GM12878 (cell line): ENCODE data around the gene CHD5. TPM values are rescaled to one million over a fixed set of nuclear protein-coding genes. Genes with fewer than 3 reads are reported as not detected.

Source experiments
- ATAC-seq: fragments of 200-7000 bp; cut with Tn5 transposase; 3 replicates; pipeline ENCODE4 v1.9.1; 2020; ENCODE audit warnings: mild to moderate bottlenecking, moderate library complexity
- BruUV-seq: library from RNA; stranded (reverse); fragments of 400-500 nt; replicated peaks from 2 replicates; lab custom pipeline; 2021; lab: Mats Ljungman, UMichigan
- CTCF ChIA-PET: fragments of 300-600 bp; sonication (Branson Sonifier 250); formaldehyde crosslinking; extraction: SDS; loops from one replicate; lab custom pipeline; 2021; ENCODE audit warnings: inconsistent platforms; lab: Yijun Ruan, JAX
- POLR2A ChIA-PET: fragments of 350-600 bp; formaldehyde crosslinking; extraction: SDS; loops from one replicate; lab custom pipeline; 2021; ENCODE audit warnings: inconsistent platforms; lab: Charles Lee
- RAD21 ChIA-PET: fragments of 300-600 bp; sonication (Branson Sonifier 250); formaldehyde crosslinking; loops from one replicate; lab custom pipeline; 2023; ENCODE audit warnings: antibody characterized with exemption; ENCODE audit not compliant: unreplicated experiment; lab: Charles Lee
- SMC1A ChIA-PET: fragments of 300-600 bp; sonication (Branson Sonifier 250); formaldehyde crosslinking; loops from one replicate; lab custom pipeline; 2023; ENCODE audit not compliant: unreplicated experiment, uncharacterized antibody; lab: Charles Lee
- DNase-seq: peaks from one replicate; pipeline ENCODE4 v3.0.0-alpha.2; 2011; ENCODE audit warnings: low read depth, low spot score
- FAIRE-seq: peaks from 3 replicates; lab custom pipeline; 2011; peaks lifted over from hg19 to GRCh38; lab: Jason Lieb, UNC
- H2AFZ ChIP-seq: 2 replicates; pipeline ENCODE4 v1.6.0; 2011; ENCODE audit warnings: low read depth, low read length, control low read depth; ENCODE audit not compliant: control insufficient read depth
- H3K27ac ChIP-seq: 2 replicates; pipeline ENCODE4 v1.5.1; 2011; ENCODE audit warnings: control low read depth; ENCODE audit not compliant: control insufficient read depth, insufficient read depth
- H3K27me3 ChIP-seq, 2 experiments: replicated peaks in 1 of 2; 2 replicates each; pipeline versions ENCODE4 v1.6.0 to v1.6.1; 2011; ENCODE audit warnings: low read length in 1 of 2; ENCODE audit not compliant: control insufficient read depth in 2 of 2, insufficient read depth in 2 of 2
- H3K36me3 ChIP-seq, 2 experiments: 2 replicates each; pipeline ENCODE4 v1.5.1; 2011; ENCODE audit warnings: low read length in 1 of 2; ENCODE audit not compliant: control insufficient read depth in 2 of 2, insufficient read depth in 2 of 2
- H3K4me1 ChIP-seq: 2 replicates; pipeline ENCODE4 v1.6.1; 2011; ENCODE audit warnings: mild to moderate bottlenecking, low read length, moderate library complexity, mixed read lengths; ENCODE audit not compliant: control insufficient read depth, insufficient read depth
- H3K4me2 ChIP-seq: 2 replicates; pipeline ENCODE4 v1.6.0; 2011; ENCODE audit warnings: control low read depth; ENCODE audit not compliant: control insufficient read depth, insufficient read depth
- H3K4me3 ChIP-seq: fragments of 200-600 bp; sonication (generic); 2 replicates; pipeline ENCODE4 v1.5.1; 2016
- H3K79me2 ChIP-seq: 2 replicates; pipeline ENCODE4 v1.6.0; 2011; ENCODE audit warnings: low read length; ENCODE audit not compliant: control insufficient read depth, insufficient read depth
- H3K9ac ChIP-seq: 2 replicates; pipeline ENCODE4 v1.8.0; 2011; ENCODE audit warnings: low read length, control low read depth, mixed read lengths; ENCODE audit not compliant: control insufficient read depth, insufficient read depth
- H3K9me3 ChIP-seq: replicated peaks from 3 replicates; pipeline ENCODE4 v1.5.1; 2011; ENCODE audit warnings: mild to moderate bottlenecking, low read length; ENCODE audit not compliant: control insufficient read depth, insufficient read depth
- H4K20me1 ChIP-seq: 2 replicates; pipeline ENCODE4 v1.6.0; 2011; ENCODE audit not compliant: control insufficient read depth, insufficient read depth
- ASH2L ChIP-seq: fragments of 300-600, 200-600 bp; sonication (generic); IDR thresholded peaks from 2 replicates; pipeline ENCODE4 v1.6.1; 2017; ENCODE audit warnings: low read depth, mild to moderate bottlenecking, borderline replicate concordance
- ETV6 ChIP-seq, 2 experiments: fragments of 450-650 bp in 1 of 2; IDR thresholded peaks in 1 of 2; conservative IDR thresholded peaks in 1 of 2; 2 replicates each; pipeline ENCODE4 v1.6.1; 2014; ENCODE audit warnings: antibody characterized with exemption in 1 of 2, borderline replicate concordance in 1 of 2, low read depth in 1 of 2, mild to moderate bottlenecking in 1 of 2, moderate library complexity in 1 of 2
- NRF1 ChIP-seq: conservative IDR thresholded peaks from 2 replicates; pipeline ENCODE4 v1.6.1; 2011; ENCODE audit warnings: mild to moderate bottlenecking, low read depth, low read length, improper control_type of control experiment
- PAX5 ChIP-seq: IDR thresholded peaks from 2 replicates; pipeline ENCODE4 v1.6.1; 2011; ENCODE audit warnings: low read depth, low read length, borderline replicate concordance
- TCF12 ChIP-seq: IDR thresholded peaks from 2 replicates; pipeline ENCODE4 v1.6.1; 2011; ENCODE audit warnings: low read depth, mild to moderate bottlenecking, low read length
- WGBS: methylation state at CpG from one replicate; pipeline ENCODE4 v1.1.6; 2016; ENCODE audit warnings: low lambda C conversion rate; ENCODE audit not compliant: insufficient replicate concordance, insufficient coverage; ENCODE audit errors: missing lambda C conversion rate; 5-methylcytosine and 5-hydroxymethylcytosine counted together
- in situ Hi-C: fragments of 300-500 bp; cut with MboI; formaldehyde crosslinking; loops from 9 replicates; pipeline ENCODE4 v1.14.3; 2018; ENCODE audit warnings: mixed read lengths
- intact Hi-C: fragments of 100-400 bp; cut with micrococcal nuclease; formaldehyde crosslinking; loops from one replicate; pipeline ENCODE4 v1.14.2; 2022; ENCODE audit not compliant: unreplicated experiment
- polyA plus RNA-seq, 11 experiments: library from polyadenylated mRNA; depleted of rRNA in 4 of 11; unstranded in 6 of 11; stranded (reverse) in 5 of 11; fragments of >200 nt; fragmentation: Nextera tagmentation in 4 of 11; fragmentation: Illumina TruSeq in 1 of 11; extraction: Ambion mirVana in 4 of 11; extraction: Trizol in 1 of 11; gene quantifications; 1 replicate in 1 of 11; 2 replicates in 10 of 11; pipeline versions ENCODE4 v1.2.1 to v1.2.3, GENCODE V29; 2011 to 2016; ENCODE audit warnings: inconsistent platforms in 2 of 11, missing spikeins in 2 of 11, low read depth in 1 of 11
- total RNA-seq, 4 experiments: library from RNA; depleted of rRNA in 3 of 4; stranded (reverse); fragments of >200 nt in 3 of 4; fragmentation: Illumina TruSeq in 1 of 4; extraction: Trizol in 1 of 4; gene quantifications; 2 replicates each; pipeline versions ENCODE4 v1.2.1 to v1.2.3, GENCODE V29; 2013 to 2021
- TF ChIP-seq, protein P1 (sequence below): fragments of 450-650 bp; formaldehyde crosslinking; IDR thresholded peaks from 2 replicates; pipeline ENCODE4 v1.4.0; 2022; ENCODE audit warnings: mild to moderate bottlenecking, moderate library complexity
- TF ChIP-seq, protein P2 (sequence below): fragments of 150-350 bp; IDR thresholded peaks from 2 replicates; pipeline ENCODE4 v1.6.1; 2014; ENCODE audit warnings: mild to moderate bottlenecking, low read depth, low read length
- TF ChIP-seq, protein P3 (sequence below): fragments of 450-650 bp; formaldehyde crosslinking; IDR thresholded peaks from 2 replicates; pipeline ENCODE4 v1.5.0; 2022; ENCODE audit warnings: mild to moderate bottlenecking, missing genetic modification characterization

The CHD5 gene
- total and polyA plus RNA-seq, 10 of the 15 experiments (the other 5 are each of a cell fraction or from before 2014, with no cell fraction given) = 0.03 to 0.49 (median 0.13) TPM; not detected in 3

DNA sequence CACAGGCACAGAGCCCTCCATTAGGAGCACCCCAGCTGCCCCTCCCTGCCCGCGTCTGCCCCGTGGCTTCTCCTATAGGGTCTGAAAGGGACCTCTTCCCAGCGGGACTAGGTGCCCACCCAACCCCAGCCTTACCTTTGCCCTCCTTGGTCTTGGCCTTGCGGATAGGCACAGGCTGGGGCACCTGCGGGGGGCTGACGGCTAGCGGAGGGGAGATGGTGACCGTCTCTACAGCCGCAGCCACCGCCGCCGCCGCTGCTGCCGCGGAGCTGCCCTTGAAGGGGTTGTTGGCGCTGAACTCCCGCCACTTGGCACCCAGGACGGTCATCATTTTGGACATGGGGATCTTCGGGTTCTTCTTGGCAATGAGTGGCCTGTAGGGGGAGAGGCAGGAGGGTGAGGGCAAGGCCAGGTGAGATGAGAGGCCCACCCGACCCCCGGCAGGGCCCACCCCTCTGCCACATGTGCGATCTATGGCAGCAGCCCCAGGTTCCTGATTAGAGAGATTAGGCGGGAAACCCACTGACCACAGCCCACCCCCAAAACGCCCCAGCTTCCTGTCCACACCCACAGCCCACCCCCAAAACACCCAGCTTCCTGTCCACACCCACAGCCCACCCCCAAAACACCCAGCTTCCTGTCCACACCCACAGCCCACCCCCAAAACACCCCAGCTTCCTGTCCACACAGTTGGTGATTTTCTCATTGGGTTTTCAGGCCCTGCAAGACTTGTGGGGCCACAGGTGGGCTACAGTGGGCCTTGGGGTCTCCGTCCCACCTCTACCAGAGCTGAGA lies 25.4 kb downstream of the CHD5 start (continued):
- TF ChIP-seq, protein P1, sequence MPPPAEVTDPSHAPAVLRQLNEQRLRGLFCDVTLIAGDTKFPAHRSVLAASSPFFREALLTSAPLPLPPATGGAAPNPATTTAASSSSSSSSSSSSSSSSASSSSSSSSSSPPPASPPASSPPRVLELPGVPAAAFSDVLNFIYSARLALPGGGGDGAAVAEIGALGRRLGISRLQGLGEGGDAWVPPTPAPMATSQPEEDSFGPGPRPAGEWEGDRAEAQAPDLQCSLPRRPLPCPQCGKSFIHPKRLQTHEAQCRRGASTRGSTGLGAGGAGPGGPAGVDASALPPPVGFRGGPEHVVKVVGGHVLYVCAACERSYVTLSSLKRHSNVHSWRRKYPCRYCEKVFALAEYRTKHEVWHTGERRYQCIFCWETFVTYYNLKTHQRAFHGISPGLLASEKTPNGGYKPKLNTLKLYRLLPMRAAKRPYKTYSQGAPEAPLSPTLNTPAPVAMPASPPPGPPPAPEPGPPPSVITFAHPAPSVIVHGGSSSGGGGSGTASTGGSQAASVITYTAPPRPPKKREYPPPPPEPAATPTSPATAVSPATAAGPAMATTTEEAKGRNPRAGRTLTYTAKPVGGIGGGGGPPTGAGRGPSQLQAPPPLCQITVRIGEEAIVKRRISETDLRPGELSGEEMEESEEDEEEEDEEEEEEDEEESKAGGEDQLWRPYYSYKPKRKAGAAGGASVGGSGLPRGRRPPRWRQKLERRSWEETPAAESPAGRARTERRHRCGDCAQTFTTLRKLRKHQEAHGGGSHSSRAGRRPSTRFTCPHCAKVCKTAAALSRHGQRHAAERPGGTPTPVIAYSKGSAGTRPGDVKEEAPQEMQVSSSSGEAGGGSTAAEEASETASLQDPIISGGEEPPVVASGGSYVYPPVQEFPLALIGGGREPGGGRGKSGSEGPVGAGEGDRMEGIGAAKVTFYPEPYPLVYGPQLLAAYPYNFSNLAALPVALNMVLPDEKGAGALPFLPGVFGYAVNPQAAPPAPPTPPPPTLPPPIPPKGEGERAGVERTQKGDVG (CRISPR knock-in tag) = no peak
- no peak for TF ChIP-seq ASH2L

DNA sequence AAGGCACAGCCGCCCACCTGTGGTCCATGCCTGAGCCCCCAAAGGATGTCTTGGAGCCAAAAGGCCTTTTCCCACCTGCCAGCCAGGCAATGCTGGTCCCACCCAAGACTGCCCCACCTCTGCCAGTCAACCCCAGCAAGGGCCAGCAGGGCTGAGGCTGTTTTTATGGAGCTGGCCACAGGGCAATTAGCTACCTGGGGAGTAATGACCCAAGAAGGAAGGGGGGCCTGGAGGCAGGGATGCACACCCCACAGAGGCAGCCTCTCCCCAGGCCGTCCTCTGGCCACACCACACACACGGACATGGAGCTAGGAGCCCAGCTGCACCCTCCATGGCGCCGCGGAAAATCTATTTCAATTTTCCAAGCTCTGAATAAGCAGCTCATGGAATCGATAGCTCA lies 27.2 kb downstream of the CHD5 start:
- no peak overlapping the region for H3K9ac ChIP-seq
- BruUV-seq = no TSS peak
- TF ChIP-seq, protein P1 (CRISPR knock-in tag) = no peak
- no peak for TF ChIP-seq TCF12
- TF ChIP-seq PAX5 = no peak
- no peak for TF ChIP-seq NRF1
- no peak for TF ChIP-seq ETV6 (conservative IDR thresholded peaks at IDR 0.05 in 1 of 2, IDR thresholded peaks at IDR 0.05 in 1 of 2; ENCODE audit: borderline replicate concordance in 1 of 2, low read depth in 1 of 2)
- TF ChIP-seq, protein P2, sequence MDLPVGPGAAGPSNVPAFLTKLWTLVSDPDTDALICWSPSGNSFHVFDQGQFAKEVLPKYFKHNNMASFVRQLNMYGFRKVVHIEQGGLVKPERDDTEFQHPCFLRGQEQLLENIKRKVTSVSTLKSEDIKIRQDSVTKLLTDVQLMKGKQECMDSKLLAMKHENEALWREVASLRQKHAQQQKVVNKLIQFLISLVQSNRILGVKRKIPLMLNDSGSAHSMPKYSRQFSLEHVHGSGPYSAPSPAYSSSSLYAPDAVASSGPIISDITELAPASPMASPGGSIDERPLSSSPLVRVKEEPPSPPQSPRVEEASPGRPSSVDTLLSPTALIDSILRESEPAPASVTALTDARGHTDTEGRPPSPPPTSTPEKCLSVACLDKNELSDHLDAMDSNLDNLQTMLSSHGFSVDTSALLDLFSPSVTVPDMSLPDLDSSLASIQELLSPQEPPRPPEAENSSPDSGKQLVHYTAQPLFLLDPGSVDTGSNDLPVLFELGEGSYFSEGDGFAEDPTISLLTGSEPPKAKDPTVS = no peak
- TF ChIP-seq, protein P3, sequence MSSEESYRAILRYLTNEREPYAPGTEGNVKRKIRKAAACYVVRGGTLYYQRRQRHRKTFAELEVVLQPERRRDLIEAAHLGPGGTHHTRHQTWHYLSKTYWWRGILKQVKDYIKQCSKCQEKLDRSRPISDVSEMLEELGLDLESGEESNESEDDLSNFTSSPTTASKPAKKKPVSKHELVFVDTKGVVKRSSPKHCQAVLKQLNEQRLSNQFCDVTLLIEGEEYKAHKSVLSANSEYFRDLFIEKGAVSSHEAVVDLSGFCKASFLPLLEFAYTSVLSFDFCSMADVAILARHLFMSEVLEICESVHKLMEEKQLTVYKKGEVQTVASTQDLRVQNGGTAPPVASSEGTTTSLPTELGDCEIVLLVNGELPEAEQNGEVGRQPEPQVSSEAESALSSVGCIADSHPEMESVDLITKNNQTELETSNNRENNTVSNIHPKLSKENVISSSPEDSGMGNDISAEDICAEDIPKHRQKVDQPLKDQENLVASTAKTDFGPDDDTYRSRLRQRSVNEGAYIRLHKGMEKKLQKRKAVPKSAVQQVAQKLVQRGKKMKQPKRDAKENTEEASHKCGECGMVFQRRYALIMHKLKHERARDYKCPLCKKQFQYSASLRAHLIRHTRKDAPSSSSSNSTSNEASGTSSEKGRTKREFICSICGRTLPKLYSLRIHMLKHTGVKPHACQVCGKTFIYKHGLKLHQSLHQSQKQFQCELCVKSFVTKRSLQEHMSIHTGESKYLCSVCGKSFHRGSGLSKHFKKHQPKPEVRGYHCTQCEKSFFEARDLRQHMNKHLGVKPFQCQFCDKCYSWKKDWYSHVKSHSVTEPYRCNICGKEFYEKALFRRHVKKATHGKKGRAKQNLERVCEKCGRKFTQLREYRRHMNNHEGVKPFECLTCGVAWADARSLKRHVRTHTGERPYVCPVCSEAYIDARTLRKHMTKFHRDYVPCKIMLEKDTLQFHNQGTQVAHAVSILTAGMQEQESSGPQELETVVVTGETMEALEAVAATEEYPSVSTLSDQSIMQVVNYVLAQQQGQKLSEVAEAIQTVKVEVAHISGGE (CRISPR knock-in tag) = no peak

More for the DNA sequence above, 27.2 kb downstream of the CHD5 start:
- Histone ChIP-seq H3K36me3 (no peaks in the 10 kb centered on the region), H3K27ac (no peak overlapping the region), H3K4me2 (no peak overlapping the region), H4K20me1 (no peaks in the 10 kb centered on the region), H3K9me3 (no peaks in the 10 kb centered on the region), H3K4me1 (no peaks in the 10 kb centered on the region), H3K4me3 (no peak overlapping the region), H2AFZ (no peak overlapping the region), H3K79me2 (no peaks in the 10 kb centered on the region), H3K27me3 (no peaks in the 10 kb centered on the region; a peak in 1 of 4 replicates)
- WGBS = 42% methylated on average over 7 of the region's 7 CpGs
- in situ Hi-C loops (no loop called here), intact Hi-C loops (no loop called here)
- ChIA-PET POLR2A (no interaction called here), SMC1A (no interaction called here), CTCF (interaction anchor here (0.7 kb wide), 1 partner anchor 285 kb away, joined by 3 read pairs; no protein-coding TSS in a partner anchor), RAD21 (interaction anchor here (0.7 kb wide), 1 partner anchor 39 kb away, joined by 3 read pairs; no protein-coding TSS in a partner anchor)
- DNase-seq = no peak
- no peak for FAIRE-seq
- ATAC-seq = no peak
